CD14-positive monocyte (primary cell): ENCODE results near the gene IFNG. TPM values are rescaled to one million over a fixed set of nuclear protein-coding genes. Genes with fewer than 3 reads are reported as not detected.

Experiments
- DNase-seq, 3 donors: peaks; one replicate each; pipeline ENCODE4 v3.0.0-alpha.2; 2011 to 2022
- H2AFZ ChIP-seq: 2 replicates; pipeline ENCODE4 v1.6.0; 2012; ENCODE audit warnings: mild to moderate bottlenecking, low read depth, low read length, inconsistent platforms; ENCODE audit not compliant: insufficient read depth, poor library complexity, severe bottlenecking
- H3K27ac ChIP-seq, 2 donors: 1 replicate in 1 of 2; 2 replicates in 1 of 2; pipeline ENCODE4 v1.5.1; 2012 to 2013; ENCODE audit warnings: low read length in 2 of 2, control low read depth in 1 of 2, inconsistent platforms in 1 of 2, low read depth in 1 of 2, mild to moderate bottlenecking in 1 of 2
- H3K27me3 ChIP-seq, 2 donors: one replicate each; pipeline versions ENCODE4 v1.6.0 to v1.6.1; 2011 to 2013; ENCODE audit warnings: low read length in 2 of 2; ENCODE audit not compliant: control insufficient read depth in 2 of 2, insufficient read depth in 2 of 2
- H3K36me3 ChIP-seq, 2 donors: replicated peaks in 1 of 2; 1 replicate in 1 of 2; 2 replicates in 1 of 2; pipeline versions ENCODE4 v1.5.1 to v1.6.1; 2012 to 2013; ENCODE audit warnings: low read length in 2 of 2, control low read depth in 1 of 2, inconsistent platforms in 1 of 2, mild to moderate bottlenecking in 1 of 2; ENCODE audit not compliant: insufficient read depth in 2 of 2, control insufficient read depth in 1 of 2
- H3K4me1 ChIP-seq, 2 donors: 1 replicate in 1 of 2; 2 replicates in 1 of 2; pipeline versions ENCODE4 v1.5.1 to v1.6.1; 2012 to 2013; ENCODE audit warnings: low read length in 2 of 2, control low read depth in 1 of 2, inconsistent platforms in 1 of 2, mild to moderate bottlenecking in 1 of 2, moderate library complexity in 1 of 2; ENCODE audit not compliant: insufficient read depth in 2 of 2, control insufficient read depth in 1 of 2
- H3K4me2 ChIP-seq: replicated peaks from 2 replicates; pipeline ENCODE3; 2012; ENCODE audit warnings: low read length, moderate library complexity, mild to moderate bottlenecking; ENCODE audit not compliant: poor library complexity, severe bottlenecking; ENCODE audit errors: extremely low read depth
- H3K4me3 ChIP-seq, 3 experiments: fragments of 200-600 bp in 1 of 3; sonication (generic) in 1 of 3; replicated peaks in 1 of 3; 1 replicate in 2 of 3; 2 replicates in 1 of 3; pipeline ENCODE4 v1.5.1; 2011 to 2013; ENCODE audit warnings: low read length in 3 of 3, mild to moderate bottlenecking in 3 of 3, control low read depth in 2 of 3, low read depth in 2 of 3, inconsistent platforms in 1 of 3, moderate library complexity in 1 of 3
- H3K79me2 ChIP-seq: 2 replicates; pipeline ENCODE4 v1.6.0; 2012; ENCODE audit warnings: mild to moderate bottlenecking, control low read depth, inconsistent platforms, low read length, moderate library complexity; ENCODE audit not compliant: insufficient read depth
- H3K9ac ChIP-seq: 2 replicates; pipeline ENCODE4 v1.6.0; 2017; ENCODE audit warnings: low read length, mild to moderate bottlenecking; ENCODE audit not compliant: insufficient read depth, poor library complexity, severe bottlenecking
- H3K9me3 ChIP-seq, 2 donors: replicated peaks in 1 of 2; 1 replicate in 1 of 2; 2 replicates in 1 of 2; pipeline versions ENCODE4 v1.5.1 to v1.6.1; 2012 to 2013; ENCODE audit warnings: low read length in 2 of 2, control low read depth in 1 of 2; ENCODE audit not compliant: control insufficient read depth in 1 of 2, insufficient read depth in 1 of 2
- H4K20me1 ChIP-seq: 2 replicates; pipeline ENCODE4 v1.6.0; 2012; ENCODE audit warnings: mild to moderate bottlenecking, low read length, control low read depth, moderate library complexity; ENCODE audit not compliant: insufficient read depth
- H3K27ac Mint-ChIP-seq, 7 donors: one replicate each; pipeline ENCODE4 v1.8.0; 2020; ENCODE audit warnings: mild to moderate bottlenecking in 7 of 7, mixed read lengths in 7 of 7, moderate library complexity in 6 of 7, inconsistent platforms in 2 of 7
- H3K27me3 Mint-ChIP-seq, 3 donors: one replicate each; pipeline ENCODE4 v1.8.0; 2021 to 2022; ENCODE audit warnings: low read depth in 3 of 3, mild to moderate bottlenecking in 3 of 3, mixed read lengths in 3 of 3, moderate library complexity in 3 of 3, inconsistent platforms in 1 of 3
- H3K36me3 Mint-ChIP-seq, 2 donors: one replicate each; pipeline ENCODE4 v1.8.0; 2020; ENCODE audit warnings: mixed read lengths in 2 of 2, inconsistent platforms in 1 of 2, mild to moderate bottlenecking in 1 of 2
- H3K4me1 Mint-ChIP-seq: one replicate; pipeline ENCODE4 v1.8.0; 2020; ENCODE audit warnings: mild to moderate bottlenecking, mixed read lengths
- H3K4me3 Mint-ChIP-seq, 2 donors: one replicate each; pipeline ENCODE4 v1.8.0; 2020; ENCODE audit warnings: mild to moderate bottlenecking in 2 of 2, mixed read lengths in 2 of 2, moderate library complexity in 1 of 2
- H3K9me3 Mint-ChIP-seq, 7 donors: one replicate each; pipeline ENCODE4 v1.8.0; 2020 to 2022; ENCODE audit warnings: mixed read lengths in 7 of 7, mild to moderate bottlenecking in 6 of 7, moderate library complexity in 6 of 7, inconsistent platforms in 2 of 7
- WGBS: methylation state at CpG from one replicate; pipeline ENCODE4 v1.1.5; 2013; ENCODE audit warnings: missing lambda C conversion rate; ENCODE audit not compliant: insufficient coverage; 5-methylcytosine and 5-hydroxymethylcytosine counted together
- intact Hi-C, 2 donors: fragments of 100-400 bp; cut with micrococcal nuclease; formaldehyde crosslinking; loops; one replicate each; pipeline versions ENCODE4 v1.15.0 to v1.15.1; 2023
- polyA plus RNA-seq, 3 donors: library from polyadenylated mRNA; depleted of rRNA in 1 of 3; unstranded in 2 of 3; stranded (reverse) in 1 of 3; fragments of 300-500 nt in 2 of 3; fragments of >200 nt in 1 of 3; fragmentation: Illumina TruSeq in 2 of 3; gene quantifications; 1 replicate in 2 of 3; 2 replicates in 1 of 3; pipeline ENCODE4 v1.2.3, GENCODE V29; 2012 to 2021
- TF ChIP-seq, protein P1 (sequence below): fragments of 200-600 bp; IDR thresholded peaks from one replicate; pipeline ENCODE4 v1.8.0; 2022; ENCODE audit warnings: antibody characterized with exemption, mild to moderate bottlenecking

Gene IFNG
- polyA plus RNA-seq, 3 donors = not detected

DNA sequence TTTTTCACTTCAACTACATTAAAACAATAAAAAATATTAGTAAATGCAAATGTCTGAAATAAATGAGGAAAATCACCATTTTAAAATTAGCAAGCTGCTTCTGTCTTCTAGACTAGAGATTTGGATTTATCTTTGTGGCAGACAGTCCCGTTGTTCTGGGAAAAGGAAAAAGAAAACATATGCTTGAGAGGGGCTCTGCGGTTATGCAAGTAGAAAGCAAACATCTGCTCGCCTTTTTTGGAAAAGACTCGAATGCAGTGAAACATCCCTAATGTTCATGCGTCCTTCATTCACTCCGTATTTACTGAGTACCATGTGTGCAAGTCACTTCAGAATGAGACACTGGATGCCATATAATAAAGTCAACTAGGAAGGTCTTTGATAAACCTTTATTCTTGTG, 44.9 kb downstream of the IFNG start:
- no peaks in the 10 kb centered on the region for H3K36me3 Mint-ChIP-seq
- no peak overlapping the region for H3K27ac ChIP-seq
- intact Hi-C loops = no loop called here
- no peak overlapping the region for H2AFZ ChIP-seq
- H3K9me3 ChIP-seq = no peaks in the 10 kb centered on the region
- H3K4me3 Mint-ChIP-seq = no peak overlapping the region
- H3K4me1 Mint-ChIP-seq = no peaks in the 10 kb centered on the region
- no peak overlapping the region for H3K4me3 ChIP-seq
- no peaks in the 10 kb centered on the region for H3K36me3 ChIP-seq
- TF ChIP-seq, protein P1, sequence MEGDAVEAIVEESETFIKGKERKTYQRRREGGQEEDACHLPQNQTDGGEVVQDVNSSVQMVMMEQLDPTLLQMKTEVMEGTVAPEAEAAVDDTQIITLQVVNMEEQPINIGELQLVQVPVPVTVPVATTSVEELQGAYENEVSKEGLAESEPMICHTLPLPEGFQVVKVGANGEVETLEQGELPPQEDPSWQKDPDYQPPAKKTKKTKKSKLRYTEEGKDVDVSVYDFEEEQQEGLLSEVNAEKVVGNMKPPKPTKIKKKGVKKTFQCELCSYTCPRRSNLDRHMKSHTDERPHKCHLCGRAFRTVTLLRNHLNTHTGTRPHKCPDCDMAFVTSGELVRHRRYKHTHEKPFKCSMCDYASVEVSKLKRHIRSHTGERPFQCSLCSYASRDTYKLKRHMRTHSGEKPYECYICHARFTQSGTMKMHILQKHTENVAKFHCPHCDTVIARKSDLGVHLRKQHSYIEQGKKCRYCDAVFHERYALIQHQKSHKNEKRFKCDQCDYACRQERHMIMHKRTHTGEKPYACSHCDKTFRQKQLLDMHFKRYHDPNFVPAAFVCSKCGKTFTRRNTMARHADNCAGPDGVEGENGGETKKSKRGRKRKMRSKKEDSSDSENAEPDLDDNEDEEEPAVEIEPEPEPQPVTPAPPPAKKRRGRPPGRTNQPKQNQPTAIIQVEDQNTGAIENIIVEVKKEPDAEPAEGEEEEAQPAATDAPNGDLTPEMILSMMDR = no peak
- no peaks in the 10 kb centered on the region for H3K27me3 ChIP-seq
- no peak overlapping the region for H3K4me2 ChIP-seq
- DNase-seq = no peak
- no peaks in the 10 kb centered on the region for H3K4me1 ChIP-seq
- H3K79me2 ChIP-seq = no peaks in the 10 kb centered on the region
- WGBS = 100% methylated on average over 6 of the region's 6 CpGs
- H3K9me3 Mint-ChIP-seq = no peaks in the 10 kb centered on the region
- peaks cover 0 to 2% (median 0%) of the 10 kb centered on the region in 3 donors for H3K27me3 Mint-ChIP-seq
- H3K9ac ChIP-seq = no peak overlapping the region
- H3K27ac Mint-ChIP-seq = no peak overlapping the region
- no peaks in the 10 kb centered on the region for H4K20me1 ChIP-seq

DNA sequence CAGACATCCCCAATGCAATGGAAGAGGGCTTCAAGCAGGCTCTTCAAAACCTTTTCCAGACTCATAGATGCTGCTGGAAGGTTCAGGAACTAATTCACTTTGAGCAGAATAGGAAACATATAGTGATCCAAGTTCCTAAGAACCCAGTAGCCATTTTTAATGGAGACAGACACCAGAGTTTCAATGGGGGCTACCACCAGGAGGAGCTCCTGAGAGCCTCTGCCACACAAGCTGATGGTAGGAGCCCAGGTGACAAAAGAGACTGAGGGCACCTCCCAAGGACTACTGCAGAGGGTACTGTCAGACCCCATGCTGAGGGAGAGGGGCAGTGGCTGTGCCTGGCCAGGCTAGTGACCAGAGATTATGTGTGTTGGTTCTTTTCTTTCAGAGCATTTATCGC, 45.9 kb downstream of the IFNG start:
- Histone ChIP-seq H3K27me3 (no peaks in the 10 kb centered on the region), H3K9me3 (no peaks in the 10 kb centered on the region), H4K20me1 (no peaks in the 10 kb centered on the region), H3K79me2 (no peaks in the 10 kb centered on the region), H3K27ac (no peak overlapping the region), H3K4me2 (no peak overlapping the region), H3K9ac (no peak overlapping the region), H3K4me1 (no peaks in the 10 kb centered on the region), H2AFZ (no peak overlapping the region), H3K36me3 (no peaks in the 10 kb centered on the region), H3K4me3 (no peak overlapping the region)
- Mint-ChIP-seq H3K36me3 (no peaks in the 10 kb centered on the region), H3K4me3 (no peak overlapping the region), H3K9me3 (no peaks in the 10 kb centered on the region), H3K27me3 (peaks cover 0 to 2% (median 0%) of the 10 kb centered on the region in 3 donors), H3K4me1 (no peaks in the 10 kb centered on the region), H3K27ac (no peak overlapping the region)
- no CpG with 5 or more reads among the region's 1 CpG for WGBS
- intact Hi-C loops = no loop called here
- TF ChIP-seq, protein P1 = no peak
- no peak for DNase-seq
